ENCODE measurements around the gene ZSCAN5A.
A peak's percentile ranks its signal among the peaks of the same experiment; 100 is the strongest.

ZSCAN5A gene

DNA sequence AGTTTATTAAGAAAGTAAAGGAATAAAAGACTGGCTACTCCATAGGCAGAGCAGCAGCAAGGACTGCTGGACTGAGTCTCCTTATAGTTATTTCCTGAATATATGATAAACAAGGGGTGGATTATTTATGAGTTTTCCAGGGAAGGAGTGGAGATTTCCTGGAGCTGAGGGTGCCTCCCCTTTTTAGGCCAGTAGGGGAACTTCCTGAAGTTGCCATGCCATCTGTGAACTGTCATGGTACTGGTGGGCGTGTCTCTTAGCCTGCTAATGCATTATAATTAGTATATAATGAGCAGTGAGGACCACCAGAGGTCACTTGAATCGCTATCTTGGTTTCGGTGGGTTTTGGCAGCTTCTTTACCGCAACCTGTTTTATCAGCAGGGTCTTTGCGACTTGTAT, 13.5 kb downstream of the ZSCAN5A start:
- no peak for FAIRE-seq
- TF ChIP-seq PAX5 (IDR thresholded peaks at IDR 0.05; ENCODE audit: insufficient read depth, low read length, severe bottlenecking) (no peak), SPI1 (IDR thresholded peaks at IDR 0.05; ENCODE audit: low read depth, low read length) (no peak), TAF1 (IDR thresholded peaks at IDR 0.05; ENCODE audit: low read depth, low read length) (no peak), POLR2A (IDR thresholded peaks at IDR 0.05; ENCODE audit: low read depth, low read length) (no peak), POU2F2 (IDR thresholded peaks at IDR 0.05; ENCODE audit: low read depth, low read length) (no peak), POLR2AphosphoS5 (IDR thresholded peaks at IDR 0.05; ENCODE audit: low read depth, low read length) (no peak)
- DNase-seq (ENCODE audit: insufficient read length, low spot score), result no peak

DNA sequence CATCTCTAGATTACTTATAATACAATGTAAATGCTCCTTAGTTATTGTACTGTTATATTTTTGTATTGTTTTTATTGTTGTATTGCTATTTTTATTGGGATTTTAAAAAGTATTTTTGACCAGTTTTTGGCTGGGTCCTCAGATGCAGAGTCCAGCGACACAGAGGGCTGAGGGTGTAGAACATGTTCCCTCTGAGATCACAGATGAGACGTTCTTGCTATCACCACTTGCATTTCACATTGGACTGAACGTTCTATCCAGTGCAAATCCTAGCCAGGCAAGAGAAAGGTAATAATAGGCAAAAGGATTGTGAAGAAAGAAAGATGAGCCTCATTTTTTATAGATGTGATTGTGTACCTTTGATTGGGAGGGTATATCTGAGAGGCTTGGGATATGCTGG, 15.0 kb downstream of the ZSCAN5A start:
- no peak for FAIRE-seq
- TF ChIP-seq PAX5 (IDR thresholded peaks at IDR 0.05; ENCODE audit: insufficient read depth, low read length, severe bottlenecking), result no peak
- no peak for TF ChIP-seq POLR2AphosphoS5 (IDR thresholded peaks at IDR 0.05; ENCODE audit: low read depth, low read length)
- TF ChIP-seq POLR2A (IDR thresholded peaks at IDR 0.05; ENCODE audit: low read depth, low read length), result no peak
- no peak for TF ChIP-seq SPI1 (IDR thresholded peaks at IDR 0.05; ENCODE audit: low read depth, low read length)
- no peak for TF ChIP-seq POU2F2 (IDR thresholded peaks at IDR 0.05; ENCODE audit: low read depth, low read length)
- TF ChIP-seq TAF1 (IDR thresholded peaks at IDR 0.05; ENCODE audit: low read depth, low read length), result no peak
- no peak for DNase-seq (ENCODE audit: insufficient read length, low spot score)

DNA sequence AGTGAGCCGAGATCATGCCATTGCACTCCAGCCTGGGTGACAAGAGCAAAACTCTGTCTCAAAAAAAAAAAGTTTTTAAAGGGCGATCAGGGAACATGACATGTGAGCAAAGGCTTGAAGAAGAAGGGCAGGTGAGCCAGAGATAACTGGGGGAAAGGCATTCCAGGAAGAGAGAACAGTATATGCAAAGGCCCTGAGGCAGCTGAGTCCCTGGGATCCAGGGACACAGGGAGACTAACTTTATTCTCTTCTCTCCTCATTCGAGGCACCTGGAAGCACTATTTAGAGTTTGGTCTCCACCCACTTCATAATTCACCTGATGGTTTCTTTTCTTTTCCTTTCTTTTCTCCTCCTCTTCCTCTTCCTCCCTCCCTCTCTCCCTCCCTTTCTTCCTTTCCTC, 17.6 kb downstream of the ZSCAN5A start:
- FAIRE-seq, result no peak
- no peak for DNase-seq (ENCODE audit: insufficient read length, low spot score)
- TF ChIP-seq SPI1 (IDR thresholded peaks at IDR 0.05; ENCODE audit: low read depth, low read length) (no peak), POLR2A (IDR thresholded peaks at IDR 0.05; ENCODE audit: low read depth, low read length) (no peak), TAF1 (IDR thresholded peaks at IDR 0.05; ENCODE audit: low read depth, low read length) (no peak), PAX5 (IDR thresholded peaks at IDR 0.05; ENCODE audit: insufficient read depth, low read length, severe bottlenecking) (no peak), POU2F2 (IDR thresholded peaks at IDR 0.05; ENCODE audit: low read depth, low read length) (no peak), POLR2AphosphoS5 (IDR thresholded peaks at IDR 0.05; ENCODE audit: low read depth, low read length) (no peak)

GRCh38 chr19:56295531-56296455, 18.8 kb downstream of the ZSCAN5A start:
- no peak for FAIRE-seq
- no peak for DNase-seq (ENCODE audit: insufficient read length, low spot score)
- TF ChIP-seq POU2F2 (IDR thresholded peaks at IDR 0.05; ENCODE audit: low read depth, low read length) (no peak), POLR2AphosphoS5 (IDR thresholded peaks at IDR 0.05; ENCODE audit: low read depth, low read length) (no peak), PAX5 (IDR thresholded peaks at IDR 0.05; ENCODE audit: insufficient read depth, low read length, severe bottlenecking) (no peak), POLR2A (IDR thresholded peaks at IDR 0.05; ENCODE audit: low read depth, low read length) (no peak), TAF1 (IDR thresholded peaks at IDR 0.05; ENCODE audit: low read depth, low read length) (no peak), SPI1 (IDR thresholded peaks at IDR 0.05; ENCODE audit: low read depth, low read length) (no peak)

DNA sequence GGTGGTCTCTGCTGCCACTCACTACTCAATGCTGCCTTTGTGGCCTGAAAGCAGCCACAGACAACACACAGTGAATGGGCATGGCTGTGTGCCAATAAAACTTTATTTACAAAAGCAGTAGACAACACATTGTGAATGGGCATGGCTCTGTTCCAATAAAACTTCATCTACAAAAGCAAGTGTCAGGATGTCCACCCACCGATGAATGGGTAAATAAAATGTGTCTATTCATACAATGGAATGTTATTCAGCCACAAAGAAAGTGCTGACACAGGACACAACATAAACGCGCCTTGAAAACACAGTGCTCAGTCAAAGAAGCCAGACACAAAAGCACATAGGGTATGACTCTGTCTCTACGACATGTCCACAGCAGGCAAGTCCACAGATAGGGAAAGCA, 20.1 kb downstream of the ZSCAN5A start:
- DNase-seq (ENCODE audit: insufficient read length, low spot score) (no peak), FAIRE-seq (no peak)
- no peak for TF ChIP-seq TAF1 (IDR thresholded peaks at IDR 0.05; ENCODE audit: low read depth, low read length)
- no peak for TF ChIP-seq POLR2AphosphoS5 (IDR thresholded peaks at IDR 0.05; ENCODE audit: low read depth, low read length)
- TF ChIP-seq SPI1 (IDR thresholded peaks at IDR 0.05; ENCODE audit: low read depth, low read length), result no peak
- no peak for TF ChIP-seq PAX5 (IDR thresholded peaks at IDR 0.05; ENCODE audit: insufficient read depth, low read length, severe bottlenecking)
- no peak for TF ChIP-seq POLR2A (IDR thresholded peaks at IDR 0.05; ENCODE audit: low read depth, low read length)
- no peak for TF ChIP-seq POU2F2 (IDR thresholded peaks at IDR 0.05; ENCODE audit: low read depth, low read length)

DNA sequence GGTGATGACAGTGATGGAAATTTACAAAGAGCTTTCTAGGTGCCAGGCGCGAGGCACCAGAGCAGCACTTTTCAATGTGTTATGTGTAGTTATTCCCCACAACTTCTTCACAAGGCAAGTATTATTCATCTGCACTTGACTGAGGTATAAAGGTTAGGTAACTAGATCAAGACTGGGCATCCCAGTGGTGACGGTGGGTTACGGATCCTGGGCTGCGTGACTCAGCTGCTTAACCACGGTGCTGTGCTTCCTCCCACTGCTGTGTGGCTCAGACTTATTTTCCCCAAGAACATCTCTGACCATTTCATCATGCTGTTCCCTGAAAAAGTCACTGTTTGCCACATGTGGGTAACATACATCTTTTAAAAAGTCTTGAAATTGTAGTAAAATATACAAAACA, 22.8 kb downstream of the ZSCAN5A start:
- no peak for FAIRE-seq
- TF ChIP-seq POLR2AphosphoS5 (IDR thresholded peaks at IDR 0.05; ENCODE audit: low read depth, low read length), result no peak
- no peak for TF ChIP-seq TAF1 (IDR thresholded peaks at IDR 0.05; ENCODE audit: low read depth, low read length)
- no peak for TF ChIP-seq POU2F2 (IDR thresholded peaks at IDR 0.05; ENCODE audit: low read depth, low read length)
- no peak for TF ChIP-seq SPI1 (IDR thresholded peaks at IDR 0.05; ENCODE audit: low read depth, low read length)
- TF ChIP-seq POLR2A (IDR thresholded peaks at IDR 0.05; ENCODE audit: low read depth, low read length), result no peak
- TF ChIP-seq PAX5 (IDR thresholded peaks at IDR 0.05; ENCODE audit: insufficient read depth, low read length, severe bottlenecking), result no peak
- DNase-seq (ENCODE audit: insufficient read length, low spot score), result no peak

DNA sequence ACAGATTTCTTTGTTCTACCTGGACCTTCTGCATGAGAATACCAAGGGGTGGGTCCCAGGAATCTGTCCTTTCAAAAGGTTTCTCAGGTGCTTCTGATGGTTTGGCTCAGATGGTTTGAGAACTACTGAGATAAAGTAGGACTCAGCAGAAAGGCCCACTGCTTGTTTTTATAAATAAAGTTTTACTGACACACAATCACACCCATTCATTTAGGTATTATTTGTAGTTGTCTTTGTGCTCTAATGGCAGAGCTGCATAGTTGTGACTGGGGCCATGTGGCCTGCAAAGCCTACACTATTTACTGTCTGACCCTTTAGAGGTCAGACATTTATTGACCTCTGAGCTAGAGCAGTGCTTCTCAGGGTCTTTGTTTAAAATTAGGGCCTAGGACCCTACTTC, 24.5 kb downstream of the ZSCAN5A start:
- no peak for DNase-seq (ENCODE audit: insufficient read length, low spot score)
- TF ChIP-seq POLR2A (IDR thresholded peaks at IDR 0.05; ENCODE audit: low read depth, low read length), result no peak
- TF ChIP-seq SPI1 (IDR thresholded peaks at IDR 0.05; ENCODE audit: low read depth, low read length), result no peak
- no peak for TF ChIP-seq PAX5 (IDR thresholded peaks at IDR 0.05; ENCODE audit: insufficient read depth, low read length, severe bottlenecking)
- TF ChIP-seq POU2F2 (IDR thresholded peaks at IDR 0.05; ENCODE audit: low read depth, low read length), result no peak
- TF ChIP-seq POLR2AphosphoS5 (IDR thresholded peaks at IDR 0.05; ENCODE audit: low read depth, low read length), result no peak
- no peak for TF ChIP-seq TAF1 (IDR thresholded peaks at IDR 0.05; ENCODE audit: low read depth, low read length)
- FAIRE-seq, result no peak

DNA sequence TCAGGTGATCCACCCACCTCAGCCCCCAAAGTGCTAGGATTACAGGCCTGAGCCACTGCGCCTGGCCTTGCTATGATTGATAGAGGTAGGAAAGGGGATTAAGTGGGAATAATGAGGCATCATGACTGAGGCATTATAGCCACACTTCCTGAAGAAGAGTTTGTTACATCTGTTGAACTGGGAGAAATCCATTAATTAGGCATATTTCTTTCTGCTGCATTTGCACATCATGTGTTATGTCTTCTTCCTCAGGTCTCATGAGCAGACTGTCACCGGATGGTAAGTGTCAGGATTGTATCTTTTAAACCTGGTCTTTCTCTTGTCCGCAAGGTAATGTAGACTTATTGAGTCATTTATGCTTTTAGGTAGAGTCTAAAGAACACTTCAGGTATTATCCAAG, 29.9 kb downstream of the ZSCAN5A start:
- DNase-seq (ENCODE audit: insufficient read length, low spot score), result no peak
- TF ChIP-seq POLR2AphosphoS5 (IDR thresholded peaks at IDR 0.05; ENCODE audit: low read depth, low read length), result no peak
- no peak for TF ChIP-seq POU2F2 (IDR thresholded peaks at IDR 0.05; ENCODE audit: low read depth, low read length)
- TF ChIP-seq PAX5 (IDR thresholded peaks at IDR 0.05; ENCODE audit: insufficient read depth, low read length, severe bottlenecking), result no peak
- no peak for TF ChIP-seq TAF1 (IDR thresholded peaks at IDR 0.05; ENCODE audit: low read depth, low read length)
- TF ChIP-seq POLR2A (IDR thresholded peaks at IDR 0.05; ENCODE audit: low read depth, low read length), result no peak
- TF ChIP-seq SPI1 (IDR thresholded peaks at IDR 0.05; ENCODE audit: low read depth, low read length), result no peak
- peak; percentile 33 for FAIRE-seq

GRCh38 chr19:56282809-56283208, 31.8 kb downstream of the ZSCAN5A start:
- DNase-seq (ENCODE audit: insufficient read length, low spot score) (no peak), FAIRE-seq (no peak)

More at GRCh38 chr19:56282809-56283208, 31.8 kb downstream of the ZSCAN5A start:
- no peak for TF ChIP-seq POLR2A (IDR thresholded peaks at IDR 0.05; ENCODE audit: low read depth, low read length)
- TF ChIP-seq SPI1 (IDR thresholded peaks at IDR 0.05; ENCODE audit: low read depth, low read length), result no peak
- TF ChIP-seq POLR2AphosphoS5 (IDR thresholded peaks at IDR 0.05; ENCODE audit: low read depth, low read length), result no peak
- no peak for TF ChIP-seq PAX5 (IDR thresholded peaks at IDR 0.05; ENCODE audit: insufficient read depth, low read length, severe bottlenecking)
- no peak for TF ChIP-seq TAF1 (IDR thresholded peaks at IDR 0.05; ENCODE audit: low read depth, low read length)
- TF ChIP-seq POU2F2 (IDR thresholded peaks at IDR 0.05; ENCODE audit: low read depth, low read length), result no peak
